COR-L47 (cell line): ENCODE results near the gene TSC22D4.
"Not testable (repeated sequence)": the region's sequence is repeated elsewhere in the genome, so short reads cannot be mapped to it uniquely, and the experiment has no call there.

ENCODE experiments used
- DNase-seq: peaks from one replicate; lab custom pipeline; 2025; lab: John Stamatoyannopoulos, UW

TSC22D4 gene

GRCh38 chr7:100443096-100443840, 35.7 kb downstream of the TSC22D4 start:
- DNase-seq, result no peak

GRCh38 chr7:100441641-100442535, 37.1 kb downstream of the TSC22D4 start:
- DNase-seq, result no peak

- DNase-seq, result not testable (repeated sequence)
Observed at GRCh38 chr7:100439244-100439643, 39.8 kb downstream of the TSC22D4 start.

GRCh38 chr7:100438731-100439130, 40.3 kb downstream of the TSC22D4 start:
- DNase-seq, result not testable (repeated sequence)

- DNase-seq, result no peak
Observed at GRCh38 chr7:100438172-100438571, 40.8 kb downstream of the TSC22D4 start.

- DNase-seq, result no peak
Observed at GRCh38 chr7:100437150-100438100, 41.6 kb downstream of the TSC22D4 start.

- peak; percentile 52 for DNase-seq
Observed at GRCh38 chr7:100435401-100436304, 43.4 kb downstream of the TSC22D4 start.

- DNase-seq, result no peak
Observed at GRCh38 chr7:100434297-100435144, 44.5 kb downstream of the TSC22D4 start.

GRCh38 chr7:100433592-100434296, 45.3 kb downstream of the TSC22D4 start:
- no peak for DNase-seq

- no peak for DNase-seq
Observed at GRCh38 chr7:100433276-100433591, 45.8 kb downstream of the TSC22D4 start.

GRCh38 chr7:100432621-100433275, 46.3 kb downstream of the TSC22D4 start:
- DNase-seq, result no peak

GRCh38 chr7:100432053-100432452, 47.0 kb downstream of the TSC22D4 start:
- DNase-seq, result no peak

- DNase-seq, result no peak
Observed at GRCh38 chr7:100431286-100431735, 47.7 kb downstream of the TSC22D4 start.

GRCh38 chr7:100430493-100431285, 48.3 kb downstream of the TSC22D4 start:
- DNase-seq, result no peak

- peak; percentile 97 for DNase-seq
Observed at GRCh38 chr7:100429637-100430492, 49.1 kb downstream of the TSC22D4 start, which contains the start of gene MEPCE. Gene MEPCE (plus strand): TSS chr7:100429831. CDS start chr7:100430019, 188 bp downstream.

GRCh38 chr7:100428967-100429636, 49.9 kb downstream of the TSC22D4 start:
- DNase-seq, result peak; percentile 99
